Small intestine (tissue), 7 donors: ENCODE data around the gene ZC3H6. TPM values are rescaled to one million over a fixed set of nuclear protein-coding genes. Genes with fewer than 3 reads are reported as not detected.
"Not testable (repeated sequence)": the region's sequence is repeated elsewhere in the genome, so short reads cannot be mapped to it uniquely, and the experiment has no call there.

ENCODE experiments used
- DNase-seq, 2 donors: peaks; one replicate each; pipeline versions ENCODE4 v3.0.0 to v3.0.0-alpha.2; 2013
- FAIRE-seq: peaks from 2 replicates; lab custom pipeline; 2012; peaks lifted over from hg19 to GRCh38; lab: Jason Lieb, UNC
- H3K27ac ChIP-seq, 3 donors: one replicate each; pipeline ENCODE4 v1.5.1; 2013; ENCODE audit warnings: low read length in 2 of 3, mild to moderate bottlenecking in 2 of 3, control low read depth in 1 of 3, inconsistent platforms in 1 of 3, low read depth in 1 of 3, moderate library complexity in 1 of 3
- H3K27me3 ChIP-seq, 3 donors: one replicate each; pipeline ENCODE4 v1.6.1; 2013; ENCODE audit warnings: low read length in 3 of 3, inconsistent platforms in 1 of 3; ENCODE audit not compliant: control insufficient read depth in 3 of 3, insufficient read depth in 3 of 3
- H3K36me3 ChIP-seq, 3 donors: one replicate each; pipeline ENCODE4 v1.6.1; 2013; ENCODE audit warnings: low read length in 3 of 3, inconsistent platforms in 1 of 3, low read depth in 1 of 3, mild to moderate bottlenecking in 1 of 3, moderate library complexity in 1 of 3; ENCODE audit not compliant: control insufficient read depth in 3 of 3, insufficient read depth in 2 of 3
- H3K4me1 ChIP-seq, 3 donors: one replicate each; pipeline ENCODE4 v1.6.1; 2013; ENCODE audit warnings: low read length in 2 of 3, inconsistent platforms in 1 of 3, low read depth in 1 of 3, mild to moderate bottlenecking in 1 of 3, moderate library complexity in 1 of 3; ENCODE audit not compliant: control insufficient read depth in 3 of 3, insufficient read depth in 2 of 3
- H3K4me3 ChIP-seq, 3 donors: one replicate each; pipeline ENCODE4 v1.5.1; 2013; ENCODE audit warnings: low read length in 3 of 3, control low read depth in 1 of 3, inconsistent platforms in 1 of 3, low read depth in 1 of 3, mild to moderate bottlenecking in 1 of 3, moderate library complexity in 1 of 3
- H3K9me3 ChIP-seq, 2 donors: one replicate each; pipeline ENCODE4 v1.6.1; 2013; ENCODE audit warnings: low read depth in 1 of 2, low read length in 1 of 2; ENCODE audit not compliant: control insufficient read depth in 2 of 2, insufficient read depth in 1 of 2
- WGBS, 3 donors: extraction: QIAGEN DNeasy Blood & Tissue Kit; methylation state at CpG; one replicate each; pipeline ENCODE4 v1.1.7; 2013; 5-methylcytosine and 5-hydroxymethylcytosine counted together
- polyA plus RNA-seq, 4 donors: library from polyadenylated mRNA; stranded (reverse) in 3 of 4; unstranded in 1 of 4; fragments of 200-250 nt in 3 of 4; fragments of 120-200 nt in 1 of 4; gene quantifications; one replicate each; pipeline versions ENCODE4 v1.2.1 to v1.2.3, GENCODE V29; 2013
- donor health status: healthy with polysubstance abuse.
- donor health status: control.
- donor health status: control.
- donor health status: Bipolar disorder and iron deficiency.
- donor health status: healthy.

The ZC3H6 gene
- polyA plus RNA-seq, 4 donors, result 1.6 to 6.3 (median 2.3) TPM

DNA sequence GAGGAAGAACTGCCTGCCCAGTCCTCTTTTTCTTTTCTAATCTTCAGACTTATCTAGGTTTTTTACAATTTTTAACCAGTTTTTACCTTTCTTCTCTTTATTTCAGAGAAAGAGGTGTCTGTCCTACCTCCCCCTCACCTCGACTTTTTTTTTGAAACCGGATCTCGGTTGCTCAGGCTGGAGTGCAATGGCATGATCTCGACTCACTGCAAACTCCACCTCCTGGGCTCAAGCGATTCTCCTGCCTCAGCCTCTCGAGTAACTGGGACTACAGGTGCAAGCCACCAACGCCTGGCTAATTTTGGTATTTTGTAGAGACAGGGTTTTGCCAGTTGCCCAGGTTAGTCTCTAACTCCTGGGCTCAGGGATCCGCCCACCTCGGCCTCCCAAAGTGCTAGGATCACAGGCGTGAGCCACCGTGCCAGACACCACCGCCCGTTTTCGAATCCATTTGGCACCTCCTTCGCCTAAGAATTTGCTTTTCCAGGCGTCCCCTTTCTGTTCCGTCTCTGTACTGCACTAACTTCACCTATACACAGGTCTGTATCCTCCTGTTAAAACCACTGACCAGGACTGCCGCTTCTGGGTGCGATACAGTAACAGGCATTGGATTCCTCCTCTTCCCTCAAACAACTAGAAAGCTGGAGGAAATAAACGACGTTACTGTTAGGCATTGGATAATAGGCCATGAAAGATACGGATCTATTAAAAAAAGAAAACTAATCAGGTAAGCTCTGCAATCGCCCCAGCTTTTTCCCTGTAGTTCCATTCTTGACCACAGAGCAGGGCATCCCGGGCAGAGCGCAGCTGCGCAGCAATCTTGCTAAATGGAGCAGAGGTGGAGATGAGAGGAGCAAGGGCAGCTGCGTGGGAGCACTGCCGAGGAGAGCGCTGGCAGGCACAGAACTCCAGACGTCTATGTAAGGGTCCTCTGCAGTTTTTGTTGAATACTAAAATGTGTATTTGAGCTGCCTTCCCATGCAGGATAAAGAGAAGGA lies 69.9 kb downstream of the ZC3H6 start:
- no peak for DNase-seq
- Histone ChIP-seq H3K4me1 (peaks cover 0 to 12% (median 0%) of the 10 kb centered on the region in 3 donors), H3K9me3 (no peaks in the 10 kb centered on the region), H3K27me3 (no peaks in the 10 kb centered on the region), H3K4me3 (no peak overlapping the region), H3K36me3 (no peaks in the 10 kb centered on the region), H3K27ac (no peak overlapping the region)
- FAIRE-seq, result no peak
- 88 to 91% (median 91%) methylated on average over 30 of the region's 30 CpGs for WGBS, 3 donors

DNA sequence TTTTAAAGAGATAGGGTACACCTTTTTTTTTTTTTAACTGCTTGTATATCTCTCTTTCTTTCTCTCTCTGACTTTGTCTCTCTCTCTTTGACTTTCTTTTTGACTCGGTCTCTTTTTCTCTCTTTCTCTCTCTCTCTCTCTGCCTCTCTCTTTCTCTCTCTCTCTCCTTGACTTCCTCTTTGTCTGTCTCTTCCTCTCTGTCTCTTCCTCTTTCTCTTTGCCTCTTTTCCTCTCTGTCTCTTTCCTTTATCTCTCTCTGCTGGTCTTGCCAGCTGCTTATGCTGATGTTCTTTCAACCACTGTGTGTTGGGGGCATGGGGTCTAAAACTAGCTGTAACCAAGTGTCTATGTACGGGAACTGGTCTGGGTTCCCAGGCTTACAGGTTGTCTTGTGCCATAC lies 76.9 kb downstream of the ZC3H6 start:
- not testable (repeated sequence) for H3K9me3 ChIP-seq, H3K27me3 ChIP-seq, DNase-seq, FAIRE-seq, H3K27ac ChIP-seq, H3K4me1 ChIP-seq, H3K36me3 ChIP-seq, H3K4me3 ChIP-seq
- 78 to 95% (median 91%) methylated on average over 2 of the region's 2 CpGs for WGBS, 3 donors

DNA sequence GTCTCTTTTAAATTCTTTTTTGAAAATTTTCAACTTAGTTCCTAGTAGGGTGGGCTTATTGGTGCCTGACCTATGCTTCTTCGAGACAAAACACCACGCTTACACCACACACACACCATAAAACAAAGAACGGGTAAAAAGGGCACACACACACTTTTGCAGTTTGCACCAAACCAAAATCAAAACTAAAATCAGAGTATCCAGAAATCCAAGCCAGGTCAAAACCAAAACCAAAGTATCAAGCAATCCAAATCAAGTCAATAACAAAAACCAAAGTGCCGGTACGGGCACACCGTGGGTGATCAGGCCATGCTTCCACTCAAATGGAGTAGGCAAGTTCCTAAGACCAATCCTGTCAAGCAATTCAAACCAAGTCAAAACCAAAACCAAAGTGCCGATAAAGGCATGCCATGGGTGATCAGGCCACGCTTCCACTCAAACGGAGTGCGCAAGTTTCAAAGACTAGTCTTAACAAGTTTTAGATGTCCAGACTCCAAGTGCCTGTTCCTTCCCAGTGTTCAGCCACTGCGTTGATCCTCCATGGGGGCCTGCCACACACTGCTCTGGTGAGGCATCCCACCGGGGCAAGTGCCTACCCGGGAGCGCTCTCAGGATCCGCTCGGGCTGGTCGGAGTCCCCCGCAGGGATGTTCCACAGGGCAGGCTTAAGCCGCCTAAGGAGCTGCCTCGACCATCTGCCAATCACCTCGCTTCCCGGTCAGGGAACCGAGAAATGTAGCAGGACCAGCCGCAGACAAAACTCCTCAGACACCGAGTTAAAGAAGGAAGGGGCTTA lies 77.6 kb downstream of the ZC3H6 start:
- not testable (repeated sequence) for H3K27ac ChIP-seq, FAIRE-seq, H3K4me3 ChIP-seq, H3K36me3 ChIP-seq, H3K27me3 ChIP-seq, H3K4me1 ChIP-seq, H3K9me3 ChIP-seq, DNase-seq
- WGBS, 3 donors, result 94% methylated on average over 15 of the region's 25 CpGs

DNA sequence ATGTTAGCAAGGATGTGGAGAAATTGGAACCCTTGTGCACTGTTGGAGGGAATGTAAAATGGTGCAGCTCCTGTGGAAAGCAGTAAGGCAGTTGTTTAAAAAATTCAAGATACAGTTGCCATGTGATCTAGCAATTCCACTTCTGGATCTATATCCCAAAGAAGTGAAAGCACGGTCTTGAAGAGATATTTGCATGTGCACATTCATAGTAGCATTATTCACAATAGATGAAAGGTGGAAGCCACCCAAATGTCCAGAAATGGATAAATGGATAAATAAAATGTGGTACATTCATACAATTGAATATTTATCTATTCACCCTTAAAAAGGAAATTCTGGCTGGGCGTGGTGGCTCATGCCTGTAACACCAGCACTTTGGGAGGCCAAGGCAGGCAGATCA lies 78.9 kb downstream of the ZC3H6 start:
- not testable (repeated sequence) for DNase-seq, H3K9me3 ChIP-seq, H3K27ac ChIP-seq, FAIRE-seq, H3K27me3 ChIP-seq, H3K4me3 ChIP-seq, H3K4me1 ChIP-seq, H3K36me3 ChIP-seq
- WGBS, 3 donors, result 86 to 89% (median 88%) methylated on average over 2 of the region's 2 CpGs

DNA sequence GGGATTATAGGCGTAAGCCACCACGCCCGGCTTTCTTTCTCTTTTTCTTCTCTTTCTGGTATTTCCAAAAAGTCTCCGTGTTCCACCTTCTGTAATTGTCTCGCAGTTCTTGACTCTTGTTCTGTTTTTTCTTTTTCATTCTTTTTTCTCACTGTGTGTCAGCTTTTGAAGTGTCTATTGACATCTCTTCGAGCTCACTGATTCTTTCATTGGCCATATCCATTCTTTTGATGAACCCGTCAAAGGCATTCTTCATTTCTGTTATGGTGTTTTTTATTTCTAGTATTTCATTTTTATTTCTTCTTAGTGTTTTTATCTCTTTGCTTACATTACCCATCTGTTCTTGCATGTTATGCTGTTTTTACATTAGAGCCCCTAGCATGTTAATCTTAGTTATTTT lies 84.7 kb downstream of the ZC3H6 start:
- not testable (repeated sequence) for H3K4me1 ChIP-seq, H3K36me3 ChIP-seq, FAIRE-seq, H3K27me3 ChIP-seq, H3K27ac ChIP-seq, H3K4me3 ChIP-seq, DNase-seq, H3K9me3 ChIP-seq
- WGBS, 3 donors, result 95 to 96% (median 95%) methylated on average over 7 of the region's 7 CpGs

Other genes starting within 250 kb of the ZC3H6 start
- gene TMEM87B, start 220.3 kb upstream of the ZC3H6 start, polyA plus RNA-seq, result 10 to 100 TPM; 17.3 to 43.3 (median 26.1) TPM
- 1 to 10 TPM in 1 of 4 donors, under 1 TPM in 1, not detected in 2; 0.75 to 1.4 TPM for gene FBLN7, start 137.2 kb upstream of the ZC3H6 start, polyA plus RNA-seq
- 10 to 100 TPM in 1 of 4 donors, 1 to 10 TPM in 3; 3.5 to 13.0 (median 9.0) TPM for gene ZC3H8, start 20.6 kb upstream of the ZC3H6 start, polyA plus RNA-seq
- 1 to 10 TPM in 2 of 4 donors, under 1 TPM in 1, not detected in 1; 0.67 to 3.7 (median 1.6) TPM for gene RGPD8, start 158.0 kb downstream of the ZC3H6 start, polyA plus RNA-seq
- gene TTL, start 206.6 kb downstream of the ZC3H6 start, polyA plus RNA-seq, result 10 to 100 TPM in 1 of 4 donors, 1 to 10 TPM in 3; 3.6 to 10.6 (median 7.1) TPM